ENCODE results near the gene PPP1R12B.
"Not testable (repeated sequence)": the region's sequence is repeated elsewhere in the genome, so short reads cannot be mapped to it uniquely, and the experiment has no call there.

Gene PPP1R12B

GRCh38 chr1:202405928-202406327 lies 57.4 kb downstream of the PPP1R12B start:
- no peak for DNase-seq (ENCODE audit: low read depth in 2 of 2)

- not testable (repeated sequence) for DNase-seq (ENCODE audit: low read depth in 2 of 2)
Observed at GRCh38 chr1:202406896-202407295, 58.4 kb downstream of the PPP1R12B start.

- not testable (repeated sequence) for DNase-seq (ENCODE audit: low read depth in 2 of 2)
Observed at GRCh38 chr1:202407378-202407777, 58.9 kb downstream of the PPP1R12B start.

GRCh38 chr1:202410251-202410650 lies 61.8 kb downstream of the PPP1R12B start:
- DNase-seq (ENCODE audit: low read depth in 2 of 2) = not testable (repeated sequence)

- peak; percentile 1 to 6 for DNase-seq (ENCODE audit: low read depth in 2 of 2)
Observed at GRCh38 chr1:202410854-202411357, 62.4 kb downstream of the PPP1R12B start.

GRCh38 chr1:202411422-202411821 lies 62.9 kb downstream of the PPP1R12B start:
- no peak for DNase-seq (ENCODE audit: low read depth in 2 of 2)

- DNase-seq (ENCODE audit: low read depth in 2 of 2) = not testable (repeated sequence)
Observed at GRCh38 chr1:202412421-202412820, 63.9 kb downstream of the PPP1R12B start.

- no peak for DNase-seq (ENCODE audit: low read depth in 2 of 2)
Observed at GRCh38 chr1:202416641-202417040, 68.1 kb downstream of the PPP1R12B start.

- not testable (repeated sequence) for DNase-seq (ENCODE audit: low read depth in 2 of 2)
Observed at GRCh38 chr1:202417141-202417540, 68.6 kb downstream of the PPP1R12B start.

GRCh38 chr1:202417762-202418201 lies 69.3 kb downstream of the PPP1R12B start:
- not testable (repeated sequence) for DNase-seq (ENCODE audit: low read depth in 2 of 2)

- not testable (repeated sequence) for DNase-seq (ENCODE audit: low read depth in 2 of 2)
Observed at GRCh38 chr1:202419731-202420130, 71.2 kb downstream of the PPP1R12B start.

- DNase-seq (ENCODE audit: low read depth in 2 of 2) = not testable (repeated sequence)
Observed at GRCh38 chr1:202420422-202421094, 72.1 kb downstream of the PPP1R12B start.

- not testable (repeated sequence) for DNase-seq (ENCODE audit: low read depth in 2 of 2)
Observed at GRCh38 chr1:202422709-202423108, 74.2 kb downstream of the PPP1R12B start.

GRCh38 chr1:202424260-202424659 lies 75.8 kb downstream of the PPP1R12B start:
- DNase-seq (ENCODE audit: low read depth in 2 of 2) = not testable (repeated sequence)

- DNase-seq (ENCODE audit: low read depth in 2 of 2) = not testable (repeated sequence)
Observed at GRCh38 chr1:202430111-202430510, 81.6 kb downstream of the PPP1R12B start.

- not testable (repeated sequence) for DNase-seq (ENCODE audit: low read depth in 2 of 2)
Observed at GRCh38 chr1:202432338-202432737, 83.8 kb downstream of the PPP1R12B start.

GRCh38 chr1:202433155-202434043 lies 84.9 kb downstream of the PPP1R12B start:
- no peak for DNase-seq (ENCODE audit: low read depth in 2 of 2)

GRCh38 chr1:202434059-202434458 lies 85.6 kb downstream of the PPP1R12B start:
- no peak for DNase-seq (ENCODE audit: low read depth in 2 of 2)

GRCh38 chr1:202438393-202439174 lies 90.1 kb downstream of the PPP1R12B start:
- no peak for DNase-seq (ENCODE audit: low read depth in 2 of 2)

- DNase-seq (ENCODE audit: low read depth in 2 of 2) = no peak
Observed at GRCh38 chr1:202439308-202439707, 90.8 kb downstream of the PPP1R12B start.

- DNase-seq (ENCODE audit: low read depth in 2 of 2) = not testable (repeated sequence)
Observed at GRCh38 chr1:202448140-202448539, 99.6 kb downstream of the PPP1R12B start.

- DNase-seq (ENCODE audit: low read depth in 2 of 2) = not testable (repeated sequence)
Observed at GRCh38 chr1:202451641-202452040, 103.1 kb downstream of the PPP1R12B start.
